Mesenchymal stem cell (in vitro differentiated cells and primary cell): ENCODE measurements around the gene CSTF2.

Source experiments
- DNase-seq: peaks from one replicate; pipeline ENCODE4 v3.0.0-alpha.2; 2013
- H2AFZ ChIP-seq: one replicate; pipeline ENCODE4 v1.6.1; 2013; ENCODE audit warnings: low read depth, mild to moderate bottlenecking, control low read depth, inconsistent platforms, low read length, moderate library complexity
- H2AK5ac ChIP-seq: 2 replicates; pipeline ENCODE4 v1.6.1; 2013; ENCODE audit warnings: low read length, moderate library complexity, mild to moderate bottlenecking, inconsistent platforms; ENCODE audit not compliant: severe bottlenecking
- H2BK120ac ChIP-seq: one replicate; pipeline ENCODE4 v1.6.1; 2013; ENCODE audit warnings: low read depth, mild to moderate bottlenecking, inconsistent platforms, low read length, moderate library complexity
- H2BK12ac ChIP-seq, 2 experiments: one replicate each; pipeline ENCODE4 v1.6.1; 2013; ENCODE audit warnings: inconsistent platforms in 2 of 2, low read length in 2 of 2, mild to moderate bottlenecking in 2 of 2, moderate library complexity in 2 of 2, control low read depth in 1 of 2
- H2BK15ac ChIP-seq: one replicate; pipeline ENCODE4 v1.6.1; 2013; ENCODE audit warnings: mild to moderate bottlenecking, low read depth, inconsistent platforms; ENCODE audit not compliant: poor library complexity, severe bottlenecking
- H2BK5ac ChIP-seq: 2 replicates; pipeline ENCODE4 v1.6.1; 2013; ENCODE audit warnings: low read depth, mild to moderate bottlenecking, low read length, control low read depth, inconsistent platforms; ENCODE audit not compliant: poor library complexity, severe bottlenecking
- H3K14ac ChIP-seq, 2 experiments: one replicate each; pipeline ENCODE4 v1.6.1; 2013; ENCODE audit warnings: inconsistent platforms in 2 of 2, low read length in 2 of 2, control low read depth in 1 of 2, mild to moderate bottlenecking in 1 of 2, moderate library complexity in 1 of 2
- H3K18ac ChIP-seq, 2 experiments: one replicate each; pipeline ENCODE4 v1.6.1; 2013; ENCODE audit warnings: inconsistent platforms in 2 of 2, low read length in 2 of 2, control low read depth in 1 of 2, low read depth in 1 of 2, mild to moderate bottlenecking in 1 of 2
- H3K23ac ChIP-seq, 2 experiments: one replicate each; pipeline ENCODE4 v1.6.1; 2013; ENCODE audit warnings: inconsistent platforms in 2 of 2, low read length in 2 of 2, mild to moderate bottlenecking in 2 of 2, moderate library complexity in 2 of 2, control low read depth in 1 of 2
- H3K27ac ChIP-seq: 2 replicates; pipeline ENCODE4 v1.5.1; 2013; ENCODE audit warnings: mild to moderate bottlenecking, moderate library complexity, low read length, control low read depth, inconsistent platforms; ENCODE audit not compliant: poor library complexity, severe bottlenecking
- H3K27me3 ChIP-seq, 2 experiments: 2 replicates each; pipeline versions ENCODE4 v1.6.1 to v1.7.0; 2013; ENCODE audit warnings: low read length in 2 of 2, mild to moderate bottlenecking in 2 of 2, moderate library complexity in 2 of 2, control low read depth in 1 of 2, inconsistent platforms in 1 of 2; ENCODE audit not compliant: control insufficient read depth in 1 of 2, insufficient read depth in 1 of 2
- H3K36me3 ChIP-seq, 2 experiments: 2 replicates each; pipeline versions ENCODE4 v1.6.1 to v1.7.0; 2013; ENCODE audit warnings: low read length in 2 of 2, control low read depth in 1 of 2, inconsistent platforms in 1 of 2, low read depth in 1 of 2, mild to moderate bottlenecking in 1 of 2; ENCODE audit not compliant: insufficient read depth in 2 of 2, control insufficient read depth in 1 of 2
- H3K4ac ChIP-seq, 2 experiments: one replicate each; pipeline ENCODE4 v1.6.1; 2013; ENCODE audit warnings: inconsistent platforms in 2 of 2, low read length in 2 of 2, mild to moderate bottlenecking in 2 of 2, moderate library complexity in 2 of 2, control low read depth in 1 of 2, low read depth in 1 of 2
- H3K4me1 ChIP-seq: 2 replicates; pipeline ENCODE4 v1.6.1; 2013; ENCODE audit warnings: low read depth, low read length, control low read depth; ENCODE audit not compliant: control insufficient read depth, insufficient read depth
- H3K4me2 ChIP-seq: 2 replicates; pipeline ENCODE4 v1.6.1; 2013; ENCODE audit warnings: low read length, mild to moderate bottlenecking, inconsistent platforms; ENCODE audit not compliant: poor library complexity, severe bottlenecking
- H3K4me3 ChIP-seq, 2 experiments: 2 replicates each; pipeline versions ENCODE4 v1.5.1 to v1.7.0; 2013; ENCODE audit warnings: low read length in 2 of 2, mild to moderate bottlenecking in 2 of 2, control low read depth in 1 of 2, low read depth in 1 of 2; ENCODE audit not compliant: insufficient read depth in 1 of 2
- H3K79me1 ChIP-seq: replicated peaks from 2 replicates; pipeline ENCODE4 v1.6.1; 2013; ENCODE audit warnings: mild to moderate bottlenecking, control low read depth, low read length, inconsistent platforms; ENCODE audit not compliant: poor library complexity, severe bottlenecking
- H3K9ac ChIP-seq: 2 replicates; pipeline ENCODE4 v1.7.0; 2013; ENCODE audit warnings: mild to moderate bottlenecking, low read length, moderate library complexity
- H3K9me3 ChIP-seq: 2 replicates; pipeline ENCODE4 v1.7.0; 2013; ENCODE audit warnings: mild to moderate bottlenecking, low read length; ENCODE audit not compliant: control insufficient read depth
- H4K8ac ChIP-seq: one replicate; pipeline ENCODE4 v1.6.1; 2013; ENCODE audit warnings: inconsistent platforms, mild to moderate bottlenecking, low read length, moderate library complexity
- H4K91ac ChIP-seq: one replicate; pipeline ENCODE4 v1.6.1; 2013; ENCODE audit warnings: mild to moderate bottlenecking, low read length, inconsistent platforms
- WGBS: methylation state at CpG from one replicate; pipeline ENCODE4 v1.1.7; 2013; ENCODE audit warnings: mixed read lengths; 5-methylcytosine and 5-hydroxymethylcytosine counted together

Gene CSTF2

GRCh38 chrX:100812216-100813158, 7.7 kb upstream of the CSTF2 start:
- H3K4me2 ChIP-seq, result no peak overlapping the region
- no peak overlapping the region for H4K8ac ChIP-seq
- no peaks in the 10 kb centered on the region for H3K79me1 ChIP-seq
- no peak overlapping the region for H2BK12ac ChIP-seq
- H2BK15ac ChIP-seq, result no peak overlapping the region
- H4K91ac ChIP-seq, result no peak overlapping the region
- H2AK5ac ChIP-seq, result no peak overlapping the region
- H3K18ac ChIP-seq, result no peak overlapping the region
- no peaks in the 10 kb centered on the region for H3K4me1 ChIP-seq
- no peak overlapping the region for H3K14ac ChIP-seq
- no peaks in the 10 kb centered on the region for H3K36me3 ChIP-seq
- no peak overlapping the region for H3K23ac ChIP-seq
- peaks cover 0 to 47% of the 10 kb centered on the region in 2 experiments for H3K27me3 ChIP-seq
- H2BK120ac ChIP-seq, result no peak overlapping the region
- H3K9me3 ChIP-seq, result no peaks in the 10 kb centered on the region
- no peak for DNase-seq
- no peak overlapping the region for H3K9ac ChIP-seq
- no peak overlapping the region for H2AFZ ChIP-seq
- no peak overlapping the region for H2BK5ac ChIP-seq
- no peak overlapping the region for H3K27ac ChIP-seq
- no peak overlapping the region for H3K4me3 ChIP-seq
- no peak overlapping the region for H3K4ac ChIP-seq
- 46% methylated on average over 7 of the region's 12 CpGs for WGBS

- no peak overlapping the region for H3K9ac ChIP-seq
- no peak overlapping the region for H2BK5ac ChIP-seq
- DNase-seq, result no peak
- no peak overlapping the region for H2BK15ac ChIP-seq
- no peak overlapping the region for H3K4ac ChIP-seq
- no peak overlapping the region for H3K4me2 ChIP-seq
- no peak overlapping the region for H3K4me3 ChIP-seq
- H3K27me3 ChIP-seq, result peaks cover 0 to 48% of the 10 kb centered on the region in 2 experiments
- no peak overlapping the region for H4K91ac ChIP-seq
- no peak overlapping the region for H3K27ac ChIP-seq
- H3K14ac ChIP-seq, result no peak overlapping the region
- H3K79me1 ChIP-seq, result no peaks in the 10 kb centered on the region
- H3K4me1 ChIP-seq, result peaks cover 2% of the 10 kb centered on the region
- H3K18ac ChIP-seq, result no peak overlapping the region
- no peak overlapping the region for H3K23ac ChIP-seq
- no peak overlapping the region for H2BK120ac ChIP-seq
- H2AK5ac ChIP-seq, result no peak overlapping the region
- H3K36me3 ChIP-seq, result peaks cover 0 to 3% of the 10 kb centered on the region in 2 experiments
- H3K9me3 ChIP-seq, result no peaks in the 10 kb centered on the region
- H2AFZ ChIP-seq, result no peak overlapping the region
- H2BK12ac ChIP-seq, result no peak overlapping the region
- 87% methylated on average over 2 of the region's 2 CpGs for WGBS
- H4K8ac ChIP-seq, result no peak overlapping the region
Measured at GRCh38 chrX:100817340-100817739, 2.9 kb upstream of the CSTF2 start.

- Histone ChIP-seq H4K8ac (peak overlapping the region; percentile 89), H3K18ac (peak overlapping the region in 1 of 2 experiments; percentile 2), H3K4me3 (peak overlapping the region; percentile 49 to 79), H2BK5ac (no peak overlapping the region), H3K27me3 (peaks cover 0 to 36% of the 10 kb centered on the region in 2 experiments), H3K4me1 (peaks cover 2% of the 10 kb centered on the region), H3K79me1 (no peaks in the 10 kb centered on the region), H3K4ac (peak overlapping the region in 1 of 2 experiments; percentile 41), H3K27ac (no peak overlapping the region), H3K36me3 (peaks cover 4 to 24% of the 10 kb centered on the region in 2 experiments), H2BK15ac (no peak overlapping the region), H3K9me3 (no peaks in the 10 kb centered on the region), H3K23ac (no peak overlapping the region), H3K14ac (peak overlapping the region in 1 of 2 experiments; percentile 75), H3K9ac (peak overlapping the region; percentile 89), H4K91ac (no peak overlapping the region), H3K4me2 (peak overlapping the region; percentile 65), H2AK5ac (no peak overlapping the region), H2AFZ (peak overlapping the region; percentile 69), H2BK12ac (no peak overlapping the region), H2BK120ac (no peak overlapping the region)
- WGBS, result 58% methylated on average over 15 of the region's 15 CpGs
- DNase-seq, result no peak
Measured at GRCh38 chrX:100819534-100819836, 706 bp upstream of the CSTF2 start.

GRCh38 chrX:100829730-100830129, 9.5 kb downstream of the CSTF2 start:
- Histone ChIP-seq H4K91ac (no peak overlapping the region), H3K79me1 (peaks cover 3% of the 10 kb centered on the region), H2AK5ac (no peak overlapping the region), H3K4ac (no peak overlapping the region), H3K18ac (no peak overlapping the region), H3K4me2 (no peak overlapping the region), H2BK15ac (no peak overlapping the region), H3K23ac (no peak overlapping the region), H2BK12ac (no peak overlapping the region), H2BK5ac (no peak overlapping the region), H2AFZ (no peak overlapping the region), H3K4me1 (no peaks in the 10 kb centered on the region), H3K9ac (peak overlapping the region; percentile 3), H3K36me3 (peaks cover 15 to 70% of the 10 kb centered on the region in 2 experiments), H3K27ac (no peak overlapping the region), H2BK120ac (no peak overlapping the region), H4K8ac (no peak overlapping the region), H3K4me3 (no peak overlapping the region), H3K14ac (no peak overlapping the region), H3K27me3 (peaks cover 0 to 17% of the 10 kb centered on the region in 2 experiments), H3K9me3 (no peaks in the 10 kb centered on the region)
- 54% methylated on average over 1 of the region's 2 CpGs for WGBS
- DNase-seq, result peak; percentile 43
